HEK293T (cell line): ENCODE measurements around the gene NACAD.

ENCODE experiments used
- CTCF ChIA-PET: fragments of 350-600 bp; formaldehyde crosslinking; extraction: SDS; loops from one replicate; lab custom pipeline; 2021; ENCODE audit warnings: antibody characterized with exemption, inconsistent platforms; lab: Yijun Ruan, JAX
- POLR2A ChIA-PET: fragments of 350-600 bp; formaldehyde crosslinking; extraction: SDS; loops from one replicate; lab custom pipeline; 2020; ENCODE audit warnings: antibody characterized with exemption, inconsistent platforms; lab: Yijun Ruan, JAX
- DNase-seq: peaks from one replicate; pipeline ENCODE4 v3.0.0; 2012; ENCODE audit warnings: mixed read lengths; ENCODE audit errors: extremely low spot score
- ARNT ChIP-seq: fragments of 450-650 bp; IDR thresholded peaks from 2 replicates; pipeline ENCODE4 v1.6.1; 2017; ENCODE audit warnings: mild to moderate bottlenecking
- BHLHE40 ChIP-seq: fragments of 450-650 bp; IDR thresholded peaks from 2 replicates; pipeline ENCODE4 v1.6.1; 2016; ENCODE audit warnings: mild to moderate bottlenecking, moderate library complexity, borderline replicate concordance
- CTBP1 ChIP-seq: fragments of 450-650 bp; IDR thresholded peaks from 2 replicates; pipeline ENCODE4 v1.6.1; 2016; ENCODE audit warnings: borderline replicate concordance
- ELF4 ChIP-seq: fragments of 450-650 bp; IDR thresholded peaks from 2 replicates; pipeline ENCODE4 v1.6.1; 2017; ENCODE audit warnings: antibody characterized with exemption
- FOXA1 ChIP-seq: fragments of 450-650 bp; IDR thresholded peaks from 2 replicates; pipeline ENCODE4 v1.6.1; 2016; ENCODE audit warnings: mild to moderate bottlenecking
- FOXK2 ChIP-seq: fragments of 450-650 bp; IDR thresholded peaks from 2 replicates; pipeline ENCODE4 v1.6.1; 2016; ENCODE audit warnings: mild to moderate bottlenecking
- FOXM1 ChIP-seq: fragments of 450-650 bp; IDR thresholded peaks from 2 replicates; pipeline ENCODE4 v1.6.1; 2017; ENCODE audit warnings: mild to moderate bottlenecking, borderline replicate concordance
- HDGF ChIP-seq: fragments of 450-650 bp; IDR thresholded peaks from 2 replicates; pipeline ENCODE4 v1.6.1; 2017; ENCODE audit warnings: antibody characterized with exemption, borderline replicate concordance
- L3MBTL2 ChIP-seq: fragments of 450-650 bp; conservative IDR thresholded peaks from 2 replicates; pipeline ENCODE4 v1.6.1; 2016; ENCODE audit warnings: mild to moderate bottlenecking
- LEF1 ChIP-seq: fragments of 450-650 bp; IDR thresholded peaks from 2 replicates; pipeline ENCODE4 v1.6.1; 2017; ENCODE audit warnings: mild to moderate bottlenecking, borderline replicate concordance
- NFRKB ChIP-seq: fragments of 450-650 bp; IDR thresholded peaks from 2 replicates; pipeline ENCODE4 v1.6.1; 2016; ENCODE audit warnings: mild to moderate bottlenecking, moderate library complexity
- SP1 ChIP-seq: fragments of 450-650 bp; IDR thresholded peaks from 2 replicates; pipeline ENCODE4 v1.6.1; 2017
- SUZ12 ChIP-seq: fragments of 450-650 bp; IDR thresholded peaks from 2 replicates; pipeline ENCODE4 v1.6.1; 2016; ENCODE audit warnings: mild to moderate bottlenecking
- TARDBP ChIP-seq: fragments of 450-650 bp; IDR thresholded peaks from 2 replicates; pipeline ENCODE4 v1.6.1; 2016
- ZNF384 ChIP-seq: fragments of 450-650 bp; IDR thresholded peaks from 2 replicates; pipeline ENCODE4 v1.6.1; 2016
- TF ChIP-seq, protein P1 (sequence below): fragments of 450-650 bp; IDR thresholded peaks from 2 replicates; pipeline ENCODE4 v1.6.1; 2016

NACAD gene

GRCh38 chr7:45072131-45073030 lies 16.4 kb downstream of the NACAD start:
- DNase-seq: no peak
- TF ChIP-seq, protein P1, sequence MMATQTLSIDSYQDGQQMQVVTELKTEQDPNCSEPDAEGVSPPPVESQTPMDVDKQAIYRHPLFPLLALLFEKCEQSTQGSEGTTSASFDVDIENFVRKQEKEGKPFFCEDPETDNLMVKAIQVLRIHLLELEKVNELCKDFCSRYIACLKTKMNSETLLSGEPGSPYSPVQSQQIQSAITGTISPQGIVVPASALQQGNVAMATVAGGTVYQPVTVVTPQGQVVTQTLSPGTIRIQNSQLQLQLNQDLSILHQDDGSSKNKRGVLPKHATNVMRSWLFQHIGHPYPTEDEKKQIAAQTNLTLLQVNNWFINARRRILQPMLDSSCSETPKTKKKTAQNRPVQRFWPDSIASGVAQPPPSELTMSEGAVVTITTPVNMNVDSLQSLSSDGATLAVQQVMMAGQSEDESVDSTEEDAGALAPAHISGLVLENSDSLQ: no peak
- TF ChIP-seq BHLHE40 (no peak), FOXK2 (no peak), HDGF (no peak), ARNT (no peak), SP1 (no peak), L3MBTL2 (no peak), CTBP1 (no peak), LEF1 (no peak), TARDBP (no peak), SUZ12 (no peak), NFRKB (no peak), FOXM1 (no peak)
- CTCF ChIA-PET: no interaction called here
- POLR2A ChIA-PET: no interaction called here

- CTCF ChIA-PET: no interaction called here
- DNase-seq: no peak
- POLR2A ChIA-PET: no interaction called here
- TF ChIP-seq FOXK2 (no peak), FOXM1 (no peak), ELF4 (no peak), HDGF (no peak), LEF1 (no peak), ZNF384 (no peak), L3MBTL2 (no peak), FOXA1 (no peak), CTBP1 (no peak)
- TF ChIP-seq, protein P1: no peak
Observed at GRCh38 chr7:45071528-45071927, 17.2 kb downstream of the NACAD start.

DNA sequence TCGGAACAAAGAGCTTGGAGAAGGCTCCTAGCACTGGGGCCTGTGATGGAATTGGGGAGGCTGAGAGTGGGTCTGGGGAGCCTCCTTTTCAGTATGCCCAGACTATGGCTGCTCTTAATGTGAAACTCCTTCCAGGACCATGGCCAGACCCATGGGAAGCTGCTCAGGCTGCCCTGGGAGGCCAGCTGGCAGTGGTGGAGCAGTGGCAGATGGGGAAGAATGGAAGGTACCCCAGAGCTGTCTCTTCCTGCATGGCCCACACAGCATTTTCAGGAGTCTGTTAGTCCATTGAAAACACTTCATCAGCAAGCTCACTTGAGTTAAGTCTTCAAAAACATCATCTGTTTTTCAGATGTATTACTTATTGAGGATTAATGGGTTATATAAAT lies 18.5 kb downstream of the NACAD start:
- no peak for DNase-seq
- POLR2A ChIA-PET: no interaction called here
- CTCF ChIA-PET: no interaction called here
- TF ChIP-seq HDGF: no peak
- TF ChIP-seq ZNF384: no peak
- no peak for TF ChIP-seq FOXM1
- no peak for TF ChIP-seq FOXA1
- TF ChIP-seq ELF4: no peak
- no peak for TF ChIP-seq CTBP1
- no peak for TF ChIP-seq BHLHE40
- TF ChIP-seq L3MBTL2: no peak
- TF ChIP-seq, protein P1: no peak
- no peak for TF ChIP-seq TARDBP

DNA sequence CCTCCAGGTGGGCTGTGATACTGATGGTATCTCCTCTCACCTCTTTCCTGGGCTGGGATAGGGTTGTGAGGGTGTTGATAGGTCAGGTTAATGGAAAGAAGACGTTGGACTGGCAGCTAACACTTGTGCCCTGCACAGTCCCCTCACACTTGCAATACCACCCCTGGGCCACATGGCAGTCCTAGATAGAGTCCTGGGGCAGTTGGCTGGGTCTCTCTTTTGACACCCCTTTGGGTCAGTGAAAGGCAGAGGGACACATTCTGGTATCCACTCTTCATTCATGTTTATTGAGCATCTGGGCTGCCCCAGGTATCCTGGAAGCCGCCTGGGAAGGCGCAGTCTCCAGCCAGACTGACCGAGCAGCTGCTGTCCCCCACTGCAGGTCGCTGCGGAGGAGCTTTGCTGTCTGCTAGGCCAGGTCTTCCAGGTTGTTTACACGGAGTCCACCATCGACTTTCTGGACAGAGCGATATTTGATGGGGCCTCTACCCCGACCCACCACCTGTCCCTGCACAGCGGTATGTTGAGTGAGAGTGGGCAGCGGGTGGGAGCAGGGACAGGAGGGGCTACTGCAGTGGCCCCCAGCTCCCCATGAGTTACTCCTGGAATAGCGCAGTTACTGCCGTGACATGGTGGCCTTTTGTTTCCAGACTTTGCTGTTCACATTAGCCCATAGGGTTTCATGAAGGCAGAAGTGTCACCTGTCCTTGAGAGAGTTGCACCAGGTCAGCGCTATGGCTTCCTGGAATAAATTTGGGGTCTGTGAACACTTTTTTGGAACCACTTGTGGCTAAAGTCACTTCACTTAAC lies 19.1 kb downstream of the NACAD start:
- TF ChIP-seq TARDBP (no peak), FOXA1 (no peak), NFRKB (no peak), ARNT (no peak), SUZ12 (no peak), L3MBTL2 (no peak), HDGF (no peak), FOXK2 (no peak), ZNF384 (no peak), ELF4 (no peak), CTBP1 (no peak), SP1 (no peak), FOXM1 (no peak), BHLHE40 (no peak), LEF1 (no peak)
- TF ChIP-seq, protein P1: no peak
- peak; percentile 17 for DNase-seq
- ChIA-PET POLR2A (no interaction called here), CTCF (interaction anchor here (0.7 kb wide), 1 partner anchor 33 kb away, joined by 3 read pairs; no protein-coding TSS in a partner anchor)
